ENCODE measurements around the gene MAP3K10. TPM values are rescaled to one million over a fixed set of nuclear protein-coding genes. Genes with fewer than 3 reads are reported as not detected.
A peak's percentile ranks its signal among the peaks of the same experiment; 100 is the strongest.

Gene MAP3K10
- total and polyA plus RNA-seq, 9 of the 15 experiments (the other 6 are each of a cell fraction or from before 2014, with no cell fraction given): 0.01 to 8.0 (median 2.7) TPM; not detected in 1

- TF ChIP-seq REST (IDR thresholded peaks at IDR 0.05; ENCODE audit: borderline replicate concordance) (peak; percentile 99), REST (CRISPR knock-in tag; IDR thresholded peaks at IDR 0.05; ENCODE audit: low read depth) (peak; percentile 98), TAL1 (IDR thresholded peaks at IDR 0.05) (no peak), TFAP4 (CRISPR knock-in tag; IDR thresholded peaks at IDR 0.05; ENCODE audit: borderline replicate concordance) (peak; percentile 24; the same call in 1 of the 2 replicates), STAG1 (CRISPR knock-in tag; IDR thresholded peaks at IDR 0.05; ENCODE audit: borderline replicate concordance) (peak; percentile 52; the same call in 1 of the 2 replicates), PYGO2 (tag; IDR thresholded peaks at IDR 0.05) (no peak), EGR1 (conservative IDR thresholded peaks at IDR 0.05) (peak; percentile 38; the same call in 1 of the 2 replicates), ZNF384 (IDR thresholded peaks at IDR 0.05; ENCODE audit: low read depth, low read length) (0 out of 2 replicates have a peak, but pooled peaks have one; percentile 13), HDAC1 (IDR thresholded peaks at IDR 0.05) (peak; percentile 19 to 66; a peak in 2 of 4 replicates), RBM39 (optimal IDR thresholded peaks at IDR 0.05; ENCODE audit: low read depth, low read length) (no peak), MTA2 (IDR thresholded peaks at IDR 0.05; ENCODE audit: low read depth) (no peak), ZBTB7A (IDR thresholded peaks at IDR 0.05; ENCODE audit: borderline replicate concordance, control insufficient read depth, low read depth, low read length) (0 out of 2 replicates have a peak, but pooled peaks have one; percentile 17), SIN3B (IDR thresholded peaks at IDR 0.05; ENCODE audit: low read depth) (peak; percentile 48; the same call in 1 of the 2 replicates), ZNF143 (CRISPR knock-in tag; IDR thresholded peaks at IDR 0.05) (peak; percentile 91), HMBOX1 (IDR thresholded peaks at IDR 0.05) (no peak), HDAC2 (IDR thresholded peaks at IDR 0.05) (peak; percentile 94), ZC3H4 (CRISPR knock-in tag; IDR thresholded peaks at IDR 0.05; ENCODE audit: borderline replicate concordance) (no peak), FOXP1 (CRISPR knock-in tag; IDR thresholded peaks at IDR 0.05) (0 out of 2 replicates have a peak, but pooled peaks have one; percentile 55)
Observed at GRCh38 chr19:40217934-40218890, 27.0 kb downstream of the MAP3K10 start, which contains the start of gene TTC9B (continued).

Data from K562 (cell line).